Measurements from ENCODE around the gene FLT1. TPM values are rescaled to one million over a fixed set of nuclear protein-coding genes. Genes with fewer than 3 reads are reported as not detected.

Gene FLT1
- total RNA-seq, 2 experiments from 2014 or later = 1.6 to 2.5 TPM

DNA sequence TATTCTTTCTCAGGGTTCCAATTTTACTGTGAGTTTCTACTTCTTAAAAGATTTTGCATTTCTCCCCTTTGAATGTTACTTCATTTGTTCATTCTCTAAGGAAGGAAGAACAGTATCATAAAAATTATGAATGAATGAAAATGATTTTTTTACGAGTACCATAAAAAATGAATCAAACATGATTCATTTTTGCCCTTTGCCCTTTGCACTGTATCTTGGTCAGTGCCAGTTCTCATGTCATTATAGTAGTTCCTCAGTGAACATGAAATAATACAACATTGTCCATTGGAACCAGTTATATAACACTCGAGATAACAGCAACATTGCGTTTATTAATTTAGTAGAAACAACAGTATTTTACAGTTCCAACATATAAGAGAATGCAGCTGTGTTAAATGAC is 28.8 kb downstream of the FLT1 start:
- no peaks in the 10 kb centered on the region for H3K36me3 ChIP-seq (ENCODE audit: insufficient read depth, low read length)
- H3K4me2 ChIP-seq (ENCODE audit: low read length) = no peak overlapping the region
- no peak overlapping the region for H2AFZ ChIP-seq (ENCODE audit: low read length)
- TF ChIP-seq, protein P1, sequence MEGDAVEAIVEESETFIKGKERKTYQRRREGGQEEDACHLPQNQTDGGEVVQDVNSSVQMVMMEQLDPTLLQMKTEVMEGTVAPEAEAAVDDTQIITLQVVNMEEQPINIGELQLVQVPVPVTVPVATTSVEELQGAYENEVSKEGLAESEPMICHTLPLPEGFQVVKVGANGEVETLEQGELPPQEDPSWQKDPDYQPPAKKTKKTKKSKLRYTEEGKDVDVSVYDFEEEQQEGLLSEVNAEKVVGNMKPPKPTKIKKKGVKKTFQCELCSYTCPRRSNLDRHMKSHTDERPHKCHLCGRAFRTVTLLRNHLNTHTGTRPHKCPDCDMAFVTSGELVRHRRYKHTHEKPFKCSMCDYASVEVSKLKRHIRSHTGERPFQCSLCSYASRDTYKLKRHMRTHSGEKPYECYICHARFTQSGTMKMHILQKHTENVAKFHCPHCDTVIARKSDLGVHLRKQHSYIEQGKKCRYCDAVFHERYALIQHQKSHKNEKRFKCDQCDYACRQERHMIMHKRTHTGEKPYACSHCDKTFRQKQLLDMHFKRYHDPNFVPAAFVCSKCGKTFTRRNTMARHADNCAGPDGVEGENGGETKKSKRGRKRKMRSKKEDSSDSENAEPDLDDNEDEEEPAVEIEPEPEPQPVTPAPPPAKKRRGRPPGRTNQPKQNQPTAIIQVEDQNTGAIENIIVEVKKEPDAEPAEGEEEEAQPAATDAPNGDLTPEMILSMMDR (conservative IDR thresholded peaks at IDR 0.05; ENCODE audit: low read length) = no peak
- TF ChIP-seq EZH2phosphoT487 (IDR thresholded peaks at IDR 0.05; ENCODE audit: borderline replicate concordance, low read depth, low read length) = no peak
- BruUV-seq (replicated peaks) = no TSS peak
- H3K9me2 ChIP-seq (ENCODE audit: insufficient read depth, low read length) = no peaks in the 10 kb centered on the region
- intact Hi-C loops (cut with micrococcal nuclease; ENCODE audit: unreplicated experiment) = no loop called here
- H3K4me3 ChIP-seq (ENCODE audit: low read depth, low read length, poor library complexity, severe bottlenecking) = no peak overlapping the region
- H4K20me1 ChIP-seq (ENCODE audit: insufficient read depth, low read length) = no peaks in the 10 kb centered on the region
- no peaks in the 10 kb centered on the region for H3K9me3 ChIP-seq (ENCODE audit: low read length)
- ChIA-PET CTCF (ENCODE audit: unreplicated experiment) (no interaction called here), POLR2A (interaction anchor here (1.5 to 2.6 kb wide), 2 partner anchors 8 to 12 kb away, joined by 6 to 7 read pairs; no protein-coding TSS in a partner anchor)
- no peak overlapping the region for H3K27ac ChIP-seq (ENCODE audit: low read depth, low read length, poor library complexity, severe bottlenecking)
- no peaks in the 10 kb centered on the region for H3K79me2 ChIP-seq (ENCODE audit: insufficient read depth, low read depth, low read length)
- DNase-seq (ENCODE audit: low spot score) = no peak
- H3K4me1 ChIP-seq (ENCODE audit: insufficient read depth, low read length, poor library complexity, severe bottlenecking) = no peaks in the 10 kb centered on the region

DNA sequence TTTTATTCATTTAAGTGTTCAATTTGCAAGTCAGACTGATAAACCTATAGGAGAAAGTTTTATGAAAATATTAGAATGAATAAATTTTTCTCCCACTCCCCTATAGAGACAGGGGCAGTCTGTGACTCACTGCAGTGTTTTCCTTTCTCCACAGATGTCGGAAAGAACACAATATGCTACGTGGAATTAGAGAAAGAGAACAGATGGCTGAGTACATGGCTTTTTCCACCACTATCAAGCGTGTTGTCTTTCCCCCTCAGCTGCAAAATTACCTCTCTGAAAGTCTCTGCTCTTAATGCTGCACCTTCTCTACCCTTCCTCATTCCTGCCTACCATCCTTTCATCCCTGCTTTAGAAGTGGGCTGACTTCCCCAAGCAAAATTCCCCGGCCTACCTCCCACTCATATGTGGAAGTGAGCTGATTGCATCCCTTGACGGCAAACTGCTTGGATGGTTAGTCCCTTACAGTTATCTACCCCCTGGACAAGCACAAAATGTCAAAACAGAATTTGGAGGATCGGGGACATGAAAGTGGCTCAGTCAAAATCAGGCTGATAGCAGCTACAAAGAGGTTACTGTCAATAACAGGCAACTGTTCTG is 30.0 kb downstream of the FLT1 start:
- no peak overlapping the region for H2AFZ ChIP-seq (ENCODE audit: low read length)
- H3K4me1 ChIP-seq (ENCODE audit: insufficient read depth, low read length, poor library complexity, severe bottlenecking) = no peaks in the 10 kb centered on the region
- H3K4me3 ChIP-seq (ENCODE audit: low read depth, low read length, poor library complexity, severe bottlenecking) = no peak overlapping the region
- no TSS peak for BruUV-seq (replicated peaks)
- no peak for DNase-seq (ENCODE audit: low spot score)
- no peak overlapping the region for H3K27ac ChIP-seq (ENCODE audit: low read depth, low read length, poor library complexity, severe bottlenecking)
- H3K79me2 ChIP-seq (ENCODE audit: insufficient read depth, low read depth, low read length) = no peaks in the 10 kb centered on the region
- ChIA-PET POLR2A (interaction anchor here (1.2 kb wide), 1 partner anchor 57 kb away, joined by 3 read pairs; no protein-coding TSS in a partner anchor), CTCF (ENCODE audit: unreplicated experiment) (no interaction called here)
- no peak for TF ChIP-seq EZH2phosphoT487 (IDR thresholded peaks at IDR 0.05; ENCODE audit: borderline replicate concordance, low read depth, low read length)
- TF ChIP-seq, protein P1 (conservative IDR thresholded peaks at IDR 0.05; ENCODE audit: low read length) = no peak
- no peaks in the 10 kb centered on the region for H4K20me1 ChIP-seq (ENCODE audit: insufficient read depth, low read length)
- H3K9me2 ChIP-seq (ENCODE audit: insufficient read depth, low read length) = no peaks in the 10 kb centered on the region
- H3K4me2 ChIP-seq (ENCODE audit: low read length) = no peak overlapping the region
- H3K36me3 ChIP-seq (ENCODE audit: insufficient read depth, low read length) = no peaks in the 10 kb centered on the region
- no peaks in the 10 kb centered on the region for H3K9me3 ChIP-seq (ENCODE audit: low read length)
- intact Hi-C loops (cut with micrococcal nuclease; ENCODE audit: unreplicated experiment) = no loop called here

DNA sequence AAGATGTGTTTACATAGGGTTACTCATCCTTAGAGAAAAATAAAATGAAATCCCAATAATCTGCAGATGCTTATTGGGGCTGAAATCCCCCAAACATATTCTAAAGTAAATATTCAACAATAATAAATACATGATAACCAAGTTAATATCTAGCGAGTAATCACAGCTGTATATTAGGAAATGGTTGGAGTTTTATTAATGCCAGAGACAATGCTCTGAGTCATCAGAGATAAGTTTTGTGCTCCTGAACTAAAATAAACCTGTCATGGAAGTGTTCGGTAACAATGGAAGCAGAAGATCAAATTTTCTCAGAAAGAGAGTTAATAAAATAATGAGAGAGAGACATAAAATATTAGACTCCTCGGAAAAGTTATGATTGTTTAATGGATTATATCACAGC is 31.4 kb downstream of the FLT1 start:
- ChIA-PET CTCF (ENCODE audit: unreplicated experiment) (no interaction called here), POLR2A (no interaction called here)
- H2AFZ ChIP-seq (ENCODE audit: low read length) = no peak overlapping the region
- H3K27ac ChIP-seq (ENCODE audit: low read depth, low read length, poor library complexity, severe bottlenecking) = no peak overlapping the region
- H3K9me2 ChIP-seq (ENCODE audit: insufficient read depth, low read length) = no peaks in the 10 kb centered on the region
- H3K36me3 ChIP-seq (ENCODE audit: insufficient read depth, low read length) = no peaks in the 10 kb centered on the region
- no peak for TF ChIP-seq EZH2phosphoT487 (IDR thresholded peaks at IDR 0.05; ENCODE audit: borderline replicate concordance, low read depth, low read length)
- TF ChIP-seq, protein P1 (conservative IDR thresholded peaks at IDR 0.05; ENCODE audit: low read length) = no peak
- DNase-seq (ENCODE audit: low spot score) = no peak
- H3K4me3 ChIP-seq (ENCODE audit: low read depth, low read length, poor library complexity, severe bottlenecking) = no peak overlapping the region
- H3K9me3 ChIP-seq (ENCODE audit: low read length) = no peaks in the 10 kb centered on the region
- no TSS peak for BruUV-seq (replicated peaks)
- no peaks in the 10 kb centered on the region for H4K20me1 ChIP-seq (ENCODE audit: insufficient read depth, low read length)
- H3K4me1 ChIP-seq (ENCODE audit: insufficient read depth, low read length, poor library complexity, severe bottlenecking) = no peaks in the 10 kb centered on the region
- H3K4me2 ChIP-seq (ENCODE audit: low read length) = no peak overlapping the region
- no peaks in the 10 kb centered on the region for H3K79me2 ChIP-seq (ENCODE audit: insufficient read depth, low read depth, low read length)
- intact Hi-C loops (cut with micrococcal nuclease; ENCODE audit: unreplicated experiment) = no loop called here

Data from OCI-LY7 (cell line).